K562 (cell line): Measurements from ENCODE around the gene NAGLU. TPM values are rescaled to one million over a fixed set of nuclear protein-coding genes. Genes with fewer than 3 reads are reported as not detected.

Experiments
- ATAC-seq: fragments of 200-7000 bp; cut with Tn5 transposase; 3 replicates; pipeline ENCODE4 v1.9.1; 2020; ENCODE audit warnings: moderate library complexity
- BruUV-seq: library from RNA; stranded (reverse); fragments of 400-500 nt; replicated peaks from 2 replicates; lab custom pipeline; 2021; lab: Mats Ljungman, UMichigan
- CTCF ChIA-PET: fragments of 300-600 bp; formaldehyde crosslinking; extraction: SDS; loops from one replicate; lab custom pipeline; 2021; ENCODE audit warnings: low intra/inter-chr PET ratio; lab: Yijun Ruan, JAX
- POLR2A ChIA-PET: fragments of 300-600, 350-650 bp; sonication (Branson Sonifier 250); formaldehyde crosslinking; extraction: SDS; loops from one replicate; lab custom pipeline; 2021; ENCODE audit warnings: antibody characterized with exemption, inconsistent platforms; lab: Yijun Ruan, JAX
- DNase-seq, 4 experiments: peaks; one replicate each; pipeline versions ENCODE4 v3.0.0 to v3.0.0-alpha.2; 2011 to 2018; ENCODE audit warnings: low spot score in 3 of 4, mixed read lengths in 3 of 4; ENCODE audit errors: extremely low read depth in 1 of 4
- FAIRE-seq: peaks from 2 replicates; lab custom pipeline; 2011; peaks lifted over from hg19 to GRCh38; lab: Jason Lieb, UNC
- H2AFZ ChIP-seq: 2 replicates; pipeline ENCODE4 v1.6.0; 2011; ENCODE audit warnings: low read depth, low read length, control low read depth, inconsistent platforms
- H3K27ac ChIP-seq: fragments of 200-600 bp; 3 replicates; pipeline ENCODE4 v1.8.0; 2011; ENCODE audit warnings: low read depth, mild to moderate bottlenecking, control low read depth, inconsistent platforms, low read length, moderate library complexity, mixed read lengths; ENCODE audit errors: extremely low read depth
- H3K27me3 ChIP-seq, 2 experiments: fragments of 300-600 bp in 1 of 2; 2 replicates in 1 of 2; 3 replicates in 1 of 2; pipeline versions ENCODE4 v1.6.0 to v1.8.0; 2011; ENCODE audit warnings: inconsistent platforms in 2 of 2, low read length in 2 of 2, mild to moderate bottlenecking in 1 of 2, mixed read lengths in 1 of 2, moderate library complexity in 1 of 2; ENCODE audit not compliant: control insufficient read depth in 2 of 2, insufficient read depth in 2 of 2
- H3K36me3 ChIP-seq: fragments of 300-600 bp; 3 replicates; pipeline ENCODE4 v1.8.0; 2011; ENCODE audit warnings: mild to moderate bottlenecking, low read length, inconsistent platforms; ENCODE audit not compliant: control insufficient read depth, insufficient read depth
- H3K4me1 ChIP-seq, 2 experiments: fragments of 200-600 bp in 1 of 2; replicated peaks in 1 of 2; 2 replicates in 1 of 2; 3 replicates in 1 of 2; pipeline versions ENCODE4 v1.5.1 to v1.8.0; 2011; ENCODE audit warnings: inconsistent platforms in 2 of 2, low read length in 2 of 2, mild to moderate bottlenecking in 1 of 2, mixed read lengths in 1 of 2, moderate library complexity in 1 of 2; ENCODE audit not compliant: control insufficient read depth in 2 of 2, insufficient read depth in 2 of 2
- H3K4me2 ChIP-seq: 2 replicates; pipeline ENCODE4 v1.6.1; 2011; ENCODE audit warnings: low read length, control low read depth, inconsistent platforms, mixed read lengths; ENCODE audit not compliant: insufficient read depth
- H3K4me3 ChIP-seq: fragments of 200-600 bp; sonication (generic), shearing (Covaris generic); 2 replicates; pipeline ENCODE4 v1.5.1; 2016; ENCODE audit warnings: control low read depth, inconsistent platforms
- H3K79me2 ChIP-seq: fragments of 200-600 bp; 3 replicates; pipeline ENCODE4 v1.8.0; 2011; ENCODE audit warnings: low read length, inconsistent platforms; ENCODE audit not compliant: control insufficient read depth, insufficient read depth
- H3K9ac ChIP-seq, 2 experiments: 2 replicates each; pipeline versions ENCODE4 v1.6.0 to v1.6.1; 2011; ENCODE audit warnings: low read depth in 2 of 2, low read length in 2 of 2, control low read depth in 1 of 2, inconsistent platforms in 1 of 2, mild to moderate bottlenecking in 1 of 2, mixed read lengths in 1 of 2; ENCODE audit not compliant: insufficient read depth in 1 of 2
- H3K9me1 ChIP-seq: one replicate; pipeline ENCODE4 v1.6.0; 2011; ENCODE audit warnings: inconsistent platforms, mild to moderate bottlenecking, low read length, moderate library complexity; ENCODE audit not compliant: control insufficient read depth, insufficient read depth
- H3K9me3 ChIP-seq: replicated peaks from 2 replicates; pipeline ENCODE4 v1.5.1; 2011; ENCODE audit warnings: low read depth, low read length, inconsistent platforms; ENCODE audit not compliant: control insufficient read depth, insufficient read depth
- H4K20me1 ChIP-seq: replicated peaks from 2 replicates; pipeline ENCODE4 v1.6.1; 2011; ENCODE audit warnings: low read length, inconsistent platforms, mixed read lengths; ENCODE audit not compliant: control insufficient read depth, insufficient read depth
- JUNB ChIP-seq: fragments of 450-650 bp; formaldehyde crosslinking; conservative IDR thresholded peaks from 2 replicates; pipeline ENCODE4 v1.4.0; 2020; ENCODE audit warnings: mild to moderate bottlenecking
- ZEB2 ChIP-seq: fragments of 450-650 bp; IDR thresholded peaks from 2 replicates; pipeline ENCODE4 v1.6.1; 2016
- ZNF354B ChIP-seq: fragments of 250-450 bp; sonication (Bioruptor Pico); IDR thresholded peaks from 2 replicates; pipeline ENCODE4 v1.4.0; 2020
- ZNF699 ChIP-seq: fragments of 250-450 bp; sonication (Bioruptor Pico); IDR thresholded peaks from 2 replicates; pipeline ENCODE4 v1.8.0; 2021; ENCODE audit warnings: mild to moderate bottlenecking, moderate library complexity; ENCODE audit not compliant: insufficient replicate concordance
- WGBS: fragments of 100-300 bp; shearing (Covaris generic); methylation state at CpG from one replicate; pipeline ENCODE4 v1.1.6; 2016; ENCODE audit warnings: low coverage, mixed read lengths; ENCODE audit not compliant: insufficient coverage; ENCODE audit errors: missing lambda C conversion rate; 5-methylcytosine and 5-hydroxymethylcytosine counted together
- in situ Hi-C: fragments of 300-500 bp; cut with MboI; formaldehyde crosslinking; loops from 4 replicates; pipeline ENCODE4 v1.15.0; 2018; ENCODE audit warnings: inconsistent platforms, mixed read lengths
- intact Hi-C: fragments of 100-400 bp; cut with micrococcal nuclease; formaldehyde crosslinking; loops from 2 replicates; pipeline ENCODE4 v1.14.2; 2022
- polyA plus RNA-seq, 8 experiments: library from polyadenylated mRNA; depleted of rRNA in 4 of 8; stranded (reverse) in 5 of 8; unstranded in 3 of 8; fragments of >200 nt; fragmentation: Nextera tagmentation in 2 of 8; fragmentation: Illumina TruSeq in 1 of 8; extraction: Ambion mirVana in 2 of 8; extraction: Trizol in 1 of 8; gene quantifications; 2 replicates each; pipeline versions ENCODE4 v1.2.1 to v1.2.3, GENCODE V29; 2011 to 2014; ENCODE audit warnings: inconsistent platforms in 1 of 8, missing spikeins in 1 of 8
- total RNA-seq, 7 experiments: library from RNA; depleted of rRNA in 6 of 7; stranded (reverse); fragments of >200 nt in 6 of 7; fragmentation: Illumina TruSeq in 2 of 7; extraction: Trizol in 2 of 7; gene quantifications; 2 replicates each; pipeline versions ENCODE4 v1.2.1 to v1.2.3, GENCODE V29; 2011 to 2021; ENCODE audit warnings: low replicate concordance in 1 of 7
- TF ChIP-seq, protein P1 (sequence below): fragments of 250-450 bp; sonication (Bioruptor Pico); IDR thresholded peaks from 2 replicates; pipeline ENCODE4 v1.6.1; 2021; ENCODE audit warnings: mild to moderate bottlenecking
- TF ChIP-seq, protein P2 (sequence below): sonication (generic); formaldehyde crosslinking; IDR thresholded peaks from 2 replicates; pipeline ENCODE4 v1.8.0; 2022; ENCODE audit warnings: missing genetic modification reagents, mild to moderate bottlenecking, moderate library complexity, borderline replicate concordance
- TF ChIP-seq, protein P3 (sequence below), 2 experiments: IDR thresholded peaks; 2 replicates each; pipeline ENCODE4 v1.6.1; 2011; ENCODE audit warnings: borderline replicate concordance in 1 of 2, control low read depth in 1 of 2, low read depth in 1 of 2, low read length in 1 of 2, mild to moderate bottlenecking in 1 of 2, mixed read lengths in 1 of 2, moderate library complexity in 1 of 2; ENCODE audit not compliant: insufficient read depth in 1 of 2, insufficient read length in 1 of 2, poor library complexity in 1 of 2, severe bottlenecking in 1 of 2; ENCODE audit errors: extremely low read depth in 1 of 2

NAGLU gene
- total and polyA plus RNA-seq, 9 of the 15 experiments (the other 6 are each of a cell fraction or from before 2014, with no cell fraction given): 0.04 to 21.5 (median 8.5) TPM

DNA sequence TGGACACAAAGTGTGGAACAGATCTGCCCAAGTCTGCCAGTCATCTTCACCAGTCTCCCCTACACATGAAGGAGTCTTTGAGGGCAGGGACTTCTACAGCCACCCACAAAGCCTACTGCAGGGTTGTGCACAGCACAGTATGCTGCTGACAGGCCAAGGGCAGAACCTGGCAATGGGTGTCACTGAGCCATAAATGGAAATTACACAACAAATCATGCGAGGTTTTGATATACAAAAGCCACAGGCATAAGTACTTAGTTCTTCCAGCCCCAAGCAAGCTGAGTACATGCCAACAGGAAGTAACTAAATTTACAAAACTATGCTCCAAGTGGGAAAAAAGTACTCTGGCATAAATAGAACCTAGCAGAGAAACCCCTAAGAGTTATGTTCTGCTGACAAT lies 49.3 kb downstream of the NAGLU start:
- Histone ChIP-seq H3K4me2 (no peak overlapping the region), H3K4me3 (no peak overlapping the region), H3K9me3 (no peaks in the 10 kb centered on the region), H3K4me1 (peaks cover 0 to 2% of the 10 kb centered on the region in 2 experiments; a peak in 2 of 5 replicates), H3K9ac (peak overlapping the region in 1 of 2 experiments; percentile 24; a peak in 1 of 4 replicates), H3K27me3 (no peaks in the 10 kb centered on the region), H3K79me2 (no peaks in the 10 kb centered on the region), H2AFZ (no peak overlapping the region), H3K27ac (no peak overlapping the region), H3K36me3 (peaks cover 91% of the 10 kb centered on the region), H3K9me1 (no peaks in the 10 kb centered on the region), H4K20me1 (no peaks in the 10 kb centered on the region)
- no peak for TF ChIP-seq ZNF699 (CRISPR knock-in tag)
- TF ChIP-seq, protein P1, sequence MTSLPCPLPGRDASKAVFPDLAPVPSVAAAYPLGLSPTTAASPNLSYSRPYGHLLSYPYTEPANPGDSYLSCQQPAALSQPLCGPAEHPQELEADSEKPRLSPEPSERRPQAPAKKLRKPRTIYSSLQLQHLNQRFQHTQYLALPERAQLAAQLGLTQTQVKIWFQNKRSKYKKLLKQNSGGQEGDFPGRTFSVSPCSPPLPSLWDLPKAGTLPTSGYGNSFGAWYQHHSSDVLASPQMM (CRISPR knock-in tag): no peak
- no peak for TF ChIP-seq ZEB2
- no peak for TF ChIP-seq ZNF354B (CRISPR knock-in tag)
- TF ChIP-seq, protein P2, sequence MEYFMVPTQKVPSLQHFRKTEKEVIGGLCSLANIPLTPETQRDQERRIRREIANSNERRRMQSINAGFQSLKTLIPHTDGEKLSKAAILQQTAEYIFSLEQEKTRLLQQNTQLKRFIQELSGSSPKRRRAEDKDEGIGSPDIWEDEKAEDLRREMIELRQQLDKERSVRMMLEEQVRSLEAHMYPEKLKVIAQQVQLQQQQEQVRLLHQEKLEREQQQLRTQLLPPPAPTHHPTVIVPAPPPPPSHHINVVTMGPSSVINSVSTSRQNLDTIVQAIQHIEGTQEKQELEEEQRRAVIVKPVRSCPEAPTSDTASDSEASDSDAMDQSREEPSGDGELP (CRISPR knock-in tag): no peak
- TF ChIP-seq, protein P3, sequence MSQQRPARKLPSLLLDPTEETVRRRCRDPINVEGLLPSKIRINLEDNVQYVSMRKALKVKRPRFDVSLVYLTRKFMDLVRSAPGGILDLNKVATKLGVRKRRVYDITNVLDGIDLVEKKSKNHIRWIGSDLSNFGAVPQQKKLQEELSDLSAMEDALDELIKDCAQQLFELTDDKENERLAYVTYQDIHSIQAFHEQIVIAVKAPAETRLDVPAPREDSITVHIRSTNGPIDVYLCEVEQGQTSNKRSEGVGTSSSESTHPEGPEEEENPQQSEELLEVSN (IDR thresholded peaks at IDR 0.05; ENCODE audit: borderline replicate concordance in 1 of 2, extremely low read depth in 1 of 2, insufficient read depth in 1 of 2, insufficient read length in 1 of 2, low read depth in 1 of 2, low read length in 1 of 2, poor library complexity in 1 of 2, severe bottlenecking in 1 of 2): no peak
- no peak for TF ChIP-seq JUNB (CRISPR knock-in tag)
- intact Hi-C loops (no loop called here), in situ Hi-C loops (loop anchor here (10.0 kb wide), 1 partner anchor 339 kb away; no protein-coding TSS in a partner anchor)
- WGBS: 88% methylated on average over 1 of the region's 1 CpG
- POLR2A ChIA-PET: no interaction called here
- no peak for FAIRE-seq
- CTCF ChIA-PET: no interaction called here
- no peak for DNase-seq
- no peak for ATAC-seq
- no TSS peak for BruUV-seq
